ENCODE measurements around the gene TMEM127. TPM values are rescaled to one million over a fixed set of nuclear protein-coding genes. Genes with fewer than 3 reads are reported as not detected.

Gene TMEM127
- polyA plus RNA-seq, 3 donors, result 72.3 to 107 (median 78.5) TPM

- H3K27ac ChIP-seq (ENCODE audit: low read depth in 1 of 2, low read length in 2 of 2), result peak overlapping the region; percentile 56 to 71
- Mint-ChIP-seq H3K36me3 (peaks cover 18 to 25% of the 10 kb centered on the region in 2 donors), H3K27ac (peak overlapping the region; percentile 83 to 95 (median 93)), H3K4me3 (peak overlapping the region in 1 of 2 donors; percentile 74), H3K4me1 (peaks cover 18% of the 10 kb centered on the region), H3K27me3 (ENCODE audit: low read depth in 3 of 3) (peaks cover 0 to 2% (median 0%) of the 10 kb centered on the region in 3 donors), H3K9me3 (peaks cover 0 to 3% (median 0%) of the 10 kb centered on the region in 7 donors)
- H3K27me3 ChIP-seq (ENCODE audit: control insufficient read depth in 2 of 2, insufficient read depth in 2 of 2, low read length in 2 of 2), result no peaks in the 10 kb centered on the region
- no peak for TF ChIP-seq CTCF (IDR thresholded peaks at IDR 0.05)
- H4K20me1 ChIP-seq (ENCODE audit: insufficient read depth, low read length), result no peaks in the 10 kb centered on the region
- no peak overlapping the region for H2AFZ ChIP-seq (ENCODE audit: insufficient read depth, low read depth, low read length, poor library complexity, severe bottlenecking)
- peaks cover 5% of the 10 kb centered on the region for H3K79me2 ChIP-seq (ENCODE audit: insufficient read depth, low read length)
- intact Hi-C loops (cut with micrococcal nuclease), result no loop called here
- H3K9ac ChIP-seq (ENCODE audit: insufficient read depth, low read length, poor library complexity, severe bottlenecking), result no peak overlapping the region
- H3K4me3 ChIP-seq (replicated peaks in 1 of 3; ENCODE audit: low read depth in 2 of 3, low read length in 3 of 3), result peak overlapping the region in 1 of 3 experiments; percentile 8
- 81% methylated on average over 3 of the region's 6 CpGs for WGBS (ENCODE audit: insufficient coverage)
- peaks cover 22 to 24% of the 10 kb centered on the region in 2 donors for H3K4me1 ChIP-seq (ENCODE audit: control insufficient read depth in 1 of 2, insufficient read depth in 2 of 2, low read length in 2 of 2)
- peaks cover 2 to 21% of the 10 kb centered on the region in 2 donors for H3K36me3 ChIP-seq (replicated peaks in 1 of 2; ENCODE audit: control insufficient read depth in 1 of 2, insufficient read depth in 2 of 2, low read length in 2 of 2)
- H3K4me2 ChIP-seq (replicated peaks; ENCODE audit: extremely low read depth, low read length, poor library complexity, severe bottlenecking), result peak overlapping the region; percentile 37
- H3K9me3 ChIP-seq (replicated peaks in 1 of 2; ENCODE audit: control insufficient read depth in 1 of 2, insufficient read depth in 1 of 2, low read length in 2 of 2), result no peaks in the 10 kb centered on the region
- DNase-seq, result peak in 1 of 3 donors; percentile 46
These were observed 32.4 kb downstream of the TMEM127 start for GRCh38 chr2:96233436-96233835.

GRCh38 chr2:96231316-96231715 is 34.5 kb downstream of the TMEM127 start:
- Mint-ChIP-seq H3K27me3 (ENCODE audit: low read depth in 3 of 3) (peaks cover 0 to 2% (median 0%) of the 10 kb centered on the region in 3 donors), H3K9me3 (peaks cover 0 to 3% (median 0%) of the 10 kb centered on the region in 7 donors), H3K4me1 (peaks cover 18% of the 10 kb centered on the region), H3K36me3 (peaks cover 10 to 15% of the 10 kb centered on the region in 2 donors), H3K27ac (no peak overlapping the region), H3K4me3 (no peak overlapping the region)
- Histone ChIP-seq H3K36me3 (replicated peaks in 1 of 2; ENCODE audit: control insufficient read depth in 1 of 2, insufficient read depth in 2 of 2, low read length in 2 of 2) (peaks cover 0 to 4% of the 10 kb centered on the region in 2 donors), H3K27ac (ENCODE audit: low read depth in 1 of 2, low read length in 2 of 2) (no peak overlapping the region), H2AFZ (ENCODE audit: insufficient read depth, low read depth, low read length, poor library complexity, severe bottlenecking) (no peak overlapping the region), H3K9ac (ENCODE audit: insufficient read depth, low read length, poor library complexity, severe bottlenecking) (no peak overlapping the region), H3K27me3 (ENCODE audit: control insufficient read depth in 2 of 2, insufficient read depth in 2 of 2, low read length in 2 of 2) (no peaks in the 10 kb centered on the region), H3K4me1 (ENCODE audit: control insufficient read depth in 1 of 2, insufficient read depth in 2 of 2, low read length in 2 of 2) (peaks cover 22 to 24% of the 10 kb centered on the region in 2 donors), H3K79me2 (ENCODE audit: insufficient read depth, low read length) (peaks cover 20% of the 10 kb centered on the region), H4K20me1 (ENCODE audit: insufficient read depth, low read length) (no peaks in the 10 kb centered on the region), H3K4me2 (replicated peaks; ENCODE audit: extremely low read depth, low read length, poor library complexity, severe bottlenecking) (no peak overlapping the region), H3K9me3 (replicated peaks in 1 of 2; ENCODE audit: control insufficient read depth in 1 of 2, insufficient read depth in 1 of 2, low read length in 2 of 2) (no peaks in the 10 kb centered on the region), H3K4me3 (replicated peaks in 1 of 3; ENCODE audit: low read depth in 2 of 3, low read length in 3 of 3) (no peak overlapping the region)
- TF ChIP-seq CTCF (IDR thresholded peaks at IDR 0.05), result no peak
- intact Hi-C loops (cut with micrococcal nuclease), result no loop called here
- DNase-seq, result no peak
- 100% methylated on average over 4 of the region's 4 CpGs for WGBS (ENCODE audit: insufficient coverage)

All from CD14-positive monocyte (primary cell).